Neural progenitor cell (in vitro differentiated cells): ENCODE data around the gene USP15.

Source experiments
- EZH2 ChIP-seq: fragments of 200-600 bp; sonication (generic); IDR thresholded peaks from 2 replicates; pipeline ENCODE4 v1.6.1; 2017; ENCODE audit warnings: antibody characterized with exemption, mild to moderate bottlenecking, moderate library complexity
- EZH2phosphoT487 ChIP-seq: fragments of 200-600 bp; sonication (generic); IDR thresholded peaks from 2 replicates; pipeline ENCODE4 v1.6.1; 2017; ENCODE audit warnings: antibody characterized with exemption
- TF ChIP-seq, protein P1 (sequence below): fragments of 200-600 bp; sonication (generic); IDR thresholded peaks from 2 replicates; pipeline ENCODE4 v1.5.1; 2017; ENCODE audit warnings: antibody characterized with exemption, mild to moderate bottlenecking

DNA sequence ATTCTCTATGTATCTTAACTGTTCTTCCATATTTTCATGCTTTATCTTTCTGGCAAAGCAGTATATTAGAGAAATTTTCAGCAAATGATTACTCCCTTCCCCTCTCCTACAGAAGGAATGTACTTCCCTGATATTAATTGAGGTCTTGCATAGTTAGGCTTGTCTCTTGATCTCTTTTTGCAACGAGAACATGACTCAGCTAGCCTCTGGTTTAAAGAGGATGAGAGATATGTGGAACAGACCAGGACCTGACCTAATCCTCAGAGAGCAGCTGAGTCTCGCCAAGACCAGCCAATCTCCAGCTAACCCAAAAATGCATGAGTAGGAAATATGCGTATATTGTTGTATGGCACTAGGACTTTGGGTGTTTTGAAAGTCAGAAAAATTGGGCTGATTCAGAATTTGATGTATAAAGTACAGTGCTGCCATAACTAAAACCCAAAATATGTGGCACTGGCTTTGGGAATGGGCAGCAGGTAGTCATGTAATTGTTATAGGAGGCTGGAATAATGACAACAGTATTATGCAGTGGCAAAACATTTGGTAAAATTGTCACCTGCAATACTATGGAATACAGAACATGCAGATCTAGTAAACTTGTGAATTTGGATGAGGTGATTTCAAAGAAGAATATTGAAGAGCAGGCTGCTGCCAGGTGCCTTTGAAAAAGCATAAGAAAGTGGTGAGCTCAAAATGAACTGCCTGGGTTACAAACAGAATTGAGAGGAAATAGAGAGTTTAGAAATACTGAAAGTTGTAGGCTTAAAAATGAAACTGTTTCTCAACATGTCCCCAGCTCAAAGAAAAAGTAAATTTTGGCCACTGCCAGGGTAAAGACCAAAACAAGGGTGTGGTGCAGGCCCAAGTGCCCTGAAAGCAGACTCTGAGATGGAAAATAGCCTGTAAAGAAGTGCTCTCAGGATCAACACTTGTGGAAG is 9.3 kb upstream of the USP15 start:
- no peak for TF ChIP-seq EZH2
- TF ChIP-seq, protein P1, sequence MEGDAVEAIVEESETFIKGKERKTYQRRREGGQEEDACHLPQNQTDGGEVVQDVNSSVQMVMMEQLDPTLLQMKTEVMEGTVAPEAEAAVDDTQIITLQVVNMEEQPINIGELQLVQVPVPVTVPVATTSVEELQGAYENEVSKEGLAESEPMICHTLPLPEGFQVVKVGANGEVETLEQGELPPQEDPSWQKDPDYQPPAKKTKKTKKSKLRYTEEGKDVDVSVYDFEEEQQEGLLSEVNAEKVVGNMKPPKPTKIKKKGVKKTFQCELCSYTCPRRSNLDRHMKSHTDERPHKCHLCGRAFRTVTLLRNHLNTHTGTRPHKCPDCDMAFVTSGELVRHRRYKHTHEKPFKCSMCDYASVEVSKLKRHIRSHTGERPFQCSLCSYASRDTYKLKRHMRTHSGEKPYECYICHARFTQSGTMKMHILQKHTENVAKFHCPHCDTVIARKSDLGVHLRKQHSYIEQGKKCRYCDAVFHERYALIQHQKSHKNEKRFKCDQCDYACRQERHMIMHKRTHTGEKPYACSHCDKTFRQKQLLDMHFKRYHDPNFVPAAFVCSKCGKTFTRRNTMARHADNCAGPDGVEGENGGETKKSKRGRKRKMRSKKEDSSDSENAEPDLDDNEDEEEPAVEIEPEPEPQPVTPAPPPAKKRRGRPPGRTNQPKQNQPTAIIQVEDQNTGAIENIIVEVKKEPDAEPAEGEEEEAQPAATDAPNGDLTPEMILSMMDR = no peak
- no peak for TF ChIP-seq EZH2phosphoT487
